Measurements from ENCODE around the gene RRP7A.
A peak's percentile ranks its signal among the peaks of the same experiment; 100 is the strongest.
"Not testable (repeated sequence)": the region's sequence is repeated elsewhere in the genome, so short reads cannot be mapped to it uniquely, and the experiment has no call there.

RRP7A gene, protein sequence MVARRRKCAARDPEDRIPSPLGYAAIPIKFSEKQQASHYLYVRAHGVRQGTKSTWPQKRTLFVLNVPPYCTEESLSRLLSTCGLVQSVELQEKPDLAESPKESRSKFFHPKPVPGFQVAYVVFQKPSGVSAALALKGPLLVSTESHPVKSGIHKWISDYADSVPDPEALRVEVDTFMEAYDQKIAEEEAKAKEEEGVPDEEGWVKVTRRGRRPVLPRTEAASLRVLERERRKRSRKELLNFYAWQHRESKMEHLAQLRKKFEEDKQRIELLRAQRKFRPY

DNA sequence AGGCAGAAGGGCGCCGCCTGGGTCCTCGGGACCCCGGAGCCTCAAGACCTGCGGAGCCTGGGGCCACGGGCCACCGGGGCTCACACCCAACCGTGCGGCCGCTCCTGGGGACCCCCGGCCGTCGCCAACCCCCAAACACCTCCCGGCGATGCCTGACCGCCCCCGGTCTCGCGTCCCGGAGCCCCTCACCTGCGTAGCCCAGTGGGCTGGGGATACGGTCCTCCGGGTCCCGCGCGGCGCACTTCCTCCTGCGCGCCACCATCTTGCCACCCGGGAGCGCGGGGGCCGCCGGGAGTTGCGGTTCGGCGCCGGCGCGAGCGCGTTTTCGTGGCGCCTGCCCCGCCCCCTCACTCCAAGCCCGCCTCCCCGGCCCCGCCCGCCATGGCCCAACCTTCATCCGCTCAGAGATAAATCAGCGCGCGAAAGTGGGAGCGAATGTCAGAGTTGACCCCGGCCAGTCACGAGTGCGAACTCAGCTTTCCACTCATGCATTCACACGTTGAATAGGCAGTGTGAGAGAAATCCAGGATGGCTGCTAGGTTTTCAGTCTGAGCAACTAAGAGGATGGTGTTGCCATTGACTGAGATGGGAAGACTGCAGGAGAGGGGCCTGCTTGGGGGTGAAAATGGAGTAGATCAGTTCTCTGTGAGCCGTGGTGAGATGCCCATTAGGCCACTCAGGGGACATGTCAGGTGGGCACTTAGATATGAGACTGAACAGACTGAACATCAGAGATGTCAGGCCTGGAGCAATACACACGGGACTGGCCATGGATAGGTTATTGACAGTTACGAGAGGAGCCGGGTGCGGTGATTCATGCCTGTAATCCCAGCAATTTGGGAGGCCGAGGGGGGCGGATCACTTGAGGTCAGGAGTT is at the start of gene RRP7A:
TSS of gene RRP7A (minus strand) at position 272 of the 877 bp plus-strand sequence. CDS start at position 262, 10 bp downstream.
- no peaks in the 10 kb centered on the region for H3K9me3 ChIP-seq (ENCODE audit: control insufficient read depth, low read depth, low read length)
- no peaks in the 10 kb centered on the region for H3K27me3 ChIP-seq (ENCODE audit: control insufficient read depth, insufficient read depth, low read length)
- H3K27ac ChIP-seq (ENCODE audit: low read length): no peak within 1 kb of the TSS
- H3K9ac ChIP-seq (ENCODE audit: low read length): peak within 1 kb of the TSS; percentile 77
- no peaks in the 10 kb centered on the region for H3K4me1 ChIP-seq (ENCODE audit: control insufficient read depth, low read depth, low read length)
- H3K4me3 ChIP-seq (ENCODE audit: low read length): peak within 1 kb of the TSS; percentile 70
- H3K36me3 ChIP-seq (ENCODE audit: control insufficient read depth, low read depth, low read length): peaks cover 15% of the 10 kb centered on the region

DNA sequence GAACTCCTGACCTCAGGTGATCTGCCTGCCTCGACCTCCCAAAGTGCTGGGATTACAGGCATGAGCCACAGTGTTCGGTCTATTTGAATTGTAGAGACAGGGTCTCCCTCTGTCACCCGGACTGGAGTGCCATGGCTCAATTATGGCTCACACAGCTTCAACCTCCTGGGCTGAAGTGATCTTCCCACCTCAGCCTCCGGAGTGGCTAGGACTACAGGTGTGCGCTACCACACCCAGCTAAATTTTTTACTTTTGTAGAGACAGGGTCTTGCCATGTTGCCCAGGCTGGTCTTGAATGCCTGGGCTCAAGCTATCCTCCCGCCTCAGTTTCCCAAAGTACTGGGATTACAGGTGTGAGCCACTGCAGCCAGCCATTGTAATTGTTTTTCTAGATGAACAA is 48.4 kb upstream of the RRP7A start:
- not testable (repeated sequence) for H3K27me3 ChIP-seq (ENCODE audit: control insufficient read depth, insufficient read depth, low read length); H3K9me3 ChIP-seq (ENCODE audit: control insufficient read depth, low read depth, low read length); H3K27ac ChIP-seq (ENCODE audit: low read length); H3K4me1 ChIP-seq (ENCODE audit: control insufficient read depth, low read depth, low read length); H3K36me3 ChIP-seq (ENCODE audit: control insufficient read depth, low read depth, low read length); H3K4me3 ChIP-seq (ENCODE audit: low read length); H3K9ac ChIP-seq (ENCODE audit: low read length)

DNA sequence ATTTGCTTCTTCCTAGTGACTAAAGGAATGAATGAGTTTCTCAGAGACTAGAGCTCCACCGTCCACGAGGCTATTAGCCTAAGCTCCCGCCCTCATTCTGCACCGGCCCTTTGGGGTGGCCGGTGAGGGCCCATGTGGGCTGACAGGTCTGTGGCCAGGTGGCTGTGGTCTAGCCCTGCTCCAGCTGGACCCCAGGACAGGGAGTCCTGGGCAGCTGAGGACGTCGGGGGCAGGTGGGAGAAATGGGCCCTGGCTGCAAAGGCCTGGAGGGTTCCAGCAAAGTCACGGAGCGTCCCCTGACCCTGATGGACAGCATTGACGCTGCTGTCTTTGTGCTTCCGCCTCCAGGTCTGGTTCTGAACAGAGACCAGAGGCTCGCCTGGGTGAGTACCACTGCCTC is 46.4 kb upstream of the RRP7A start:
- H3K4me1 ChIP-seq (ENCODE audit: control insufficient read depth, low read depth, low read length): no peaks in the 10 kb centered on the region
- no peak overlapping the region for H3K4me3 ChIP-seq (ENCODE audit: low read length)
- no peaks in the 10 kb centered on the region for H3K36me3 ChIP-seq (ENCODE audit: control insufficient read depth, low read depth, low read length)
- H3K27ac ChIP-seq (ENCODE audit: low read length): no peak overlapping the region
- H3K9me3 ChIP-seq (ENCODE audit: control insufficient read depth, low read depth, low read length): no peaks in the 10 kb centered on the region
- no peak overlapping the region for H3K9ac ChIP-seq (ENCODE audit: low read length)
- no peaks in the 10 kb centered on the region for H3K27me3 ChIP-seq (ENCODE audit: control insufficient read depth, insufficient read depth, low read length)

DNA sequence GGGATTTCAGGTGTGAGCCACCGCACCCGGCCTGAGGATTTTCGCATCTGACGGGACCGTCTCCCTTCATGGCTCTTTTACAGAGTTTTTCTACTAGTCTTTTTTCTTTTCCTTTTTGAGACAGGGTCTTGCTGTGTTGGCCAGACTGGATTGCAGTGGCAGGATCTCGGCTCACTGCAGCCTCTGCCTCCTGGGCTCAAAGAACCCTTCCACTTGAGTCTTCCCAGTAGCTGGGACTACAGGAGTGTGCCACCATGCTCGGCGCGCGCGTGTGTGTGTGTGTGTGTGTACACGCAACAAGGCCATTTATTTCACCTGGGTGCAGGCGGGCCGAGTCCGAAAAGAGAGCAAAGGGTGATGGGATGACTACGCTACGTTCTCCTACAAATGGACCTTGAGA is 45.1 kb upstream of the RRP7A start:
- Histone ChIP-seq H3K27me3 (ENCODE audit: control insufficient read depth, insufficient read depth, low read length) (peaks cover 7% of the 10 kb centered on the region), H3K36me3 (ENCODE audit: control insufficient read depth, low read depth, low read length) (no peaks in the 10 kb centered on the region), H3K27ac (ENCODE audit: low read length) (no peak overlapping the region), H3K9me3 (ENCODE audit: control insufficient read depth, low read depth, low read length) (no peaks in the 10 kb centered on the region), H3K9ac (ENCODE audit: low read length) (no peak overlapping the region), H3K4me1 (ENCODE audit: control insufficient read depth, low read depth, low read length) (no peaks in the 10 kb centered on the region), H3K4me3 (ENCODE audit: low read length) (no peak overlapping the region)

DNA sequence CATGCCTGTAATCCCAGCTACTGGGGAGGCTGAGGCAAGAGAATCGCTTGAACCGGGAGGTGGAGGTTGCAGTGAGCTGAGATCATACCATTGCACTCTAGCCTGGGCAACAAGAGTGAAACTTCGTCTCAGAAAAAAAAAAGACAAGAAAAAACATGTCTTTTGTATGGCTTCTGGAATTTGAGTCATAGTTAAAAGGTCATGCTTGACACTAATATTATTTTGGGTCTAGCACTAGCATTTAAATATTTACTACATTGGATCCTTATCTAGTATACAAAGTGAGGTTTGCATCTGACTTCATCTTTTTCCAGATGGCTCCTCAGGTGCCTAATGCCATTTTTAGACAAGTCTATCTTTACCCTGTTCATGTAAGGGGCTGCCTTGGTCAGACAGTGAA is 44.3 kb upstream of the RRP7A start:
- not testable (repeated sequence) for H3K9me3 ChIP-seq (ENCODE audit: control insufficient read depth, low read depth, low read length); H3K4me3 ChIP-seq (ENCODE audit: low read length); H3K36me3 ChIP-seq (ENCODE audit: control insufficient read depth, low read depth, low read length); H3K4me1 ChIP-seq (ENCODE audit: control insufficient read depth, low read depth, low read length); H3K27ac ChIP-seq (ENCODE audit: low read length); H3K27me3 ChIP-seq (ENCODE audit: control insufficient read depth, insufficient read depth, low read length); H3K9ac ChIP-seq (ENCODE audit: low read length)

DNA sequence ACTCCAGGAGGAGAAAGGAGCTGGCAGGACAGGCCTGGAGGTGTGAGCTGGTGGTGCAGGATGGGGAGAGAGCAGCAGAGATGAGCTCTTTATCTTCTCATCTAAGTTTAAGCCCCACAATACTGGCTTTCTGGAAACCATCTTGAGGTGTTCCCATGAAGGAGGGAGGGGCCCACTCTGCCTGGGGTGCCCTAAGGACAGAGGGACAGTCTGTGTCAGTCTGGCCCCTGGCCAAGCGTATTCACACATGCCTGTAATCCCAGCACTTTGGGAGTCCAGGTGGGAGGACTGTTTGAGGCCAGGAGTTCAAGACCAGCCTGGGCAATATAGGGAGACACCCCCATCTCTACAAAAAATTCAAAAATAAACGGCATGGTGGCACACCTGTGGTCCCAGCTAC is 43.1 kb upstream of the RRP7A start:
- Histone ChIP-seq H3K9me3 (ENCODE audit: control insufficient read depth, low read depth, low read length) (no peaks in the 10 kb centered on the region), H3K36me3 (ENCODE audit: control insufficient read depth, low read depth, low read length) (no peaks in the 10 kb centered on the region), H3K27ac (ENCODE audit: low read length) (no peak overlapping the region), H3K4me3 (ENCODE audit: low read length) (no peak overlapping the region), H3K9ac (ENCODE audit: low read length) (no peak overlapping the region), H3K4me1 (ENCODE audit: control insufficient read depth, low read depth, low read length) (no peaks in the 10 kb centered on the region), H3K27me3 (ENCODE audit: control insufficient read depth, insufficient read depth, low read length) (peaks cover 10% of the 10 kb centered on the region)

DNA sequence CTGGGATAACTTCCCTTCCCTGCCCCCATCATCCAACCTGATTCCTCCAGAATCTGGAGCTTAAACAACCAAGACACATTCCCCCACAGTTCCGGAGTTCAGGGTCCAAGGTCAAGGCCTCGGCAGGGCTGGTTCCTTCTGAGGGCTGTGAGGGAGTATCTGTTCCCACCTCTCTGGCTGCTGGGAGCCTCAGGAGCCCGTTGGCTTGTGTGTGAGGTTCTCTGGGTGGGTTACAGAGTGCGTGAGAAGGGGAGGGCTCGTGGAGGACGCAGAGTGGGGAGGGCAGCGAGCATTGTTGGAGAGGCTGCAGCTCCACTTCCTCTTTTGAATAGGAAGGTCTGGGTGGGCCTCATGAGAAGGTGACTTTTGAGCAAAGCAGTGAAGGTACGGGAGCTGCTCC is 42.7 kb upstream of the RRP7A start:
- H3K27me3 ChIP-seq (ENCODE audit: control insufficient read depth, insufficient read depth, low read length): peaks cover 10% of the 10 kb centered on the region
- H3K4me1 ChIP-seq (ENCODE audit: control insufficient read depth, low read depth, low read length): no peaks in the 10 kb centered on the region
- no peak overlapping the region for H3K27ac ChIP-seq (ENCODE audit: low read length)
- no peak overlapping the region for H3K4me3 ChIP-seq (ENCODE audit: low read length)
- H3K36me3 ChIP-seq (ENCODE audit: control insufficient read depth, low read depth, low read length): no peaks in the 10 kb centered on the region
- no peak overlapping the region for H3K9ac ChIP-seq (ENCODE audit: low read length)
- no peaks in the 10 kb centered on the region for H3K9me3 ChIP-seq (ENCODE audit: control insufficient read depth, low read depth, low read length)

DNA sequence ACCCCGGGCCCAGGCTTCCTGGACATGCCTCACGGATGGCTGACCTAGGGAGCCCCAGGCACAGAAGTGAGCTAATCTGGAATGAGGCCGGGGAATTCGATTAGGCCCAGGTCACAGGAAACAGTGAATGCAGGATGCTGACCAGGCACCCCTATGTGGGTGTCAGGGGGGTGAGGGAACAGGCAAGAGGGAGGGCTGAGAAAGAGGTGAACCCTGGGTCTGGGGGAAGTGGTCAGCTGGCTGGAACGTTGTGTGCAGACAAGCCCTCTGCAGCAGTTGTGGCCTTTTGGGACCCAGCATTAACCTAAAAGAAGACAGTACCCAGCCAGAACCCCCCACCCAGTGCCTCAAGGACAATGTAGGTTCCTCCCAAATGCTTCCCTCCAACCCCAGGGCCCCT is 42.3 kb upstream of the RRP7A start:
- Histone ChIP-seq H3K27ac (ENCODE audit: low read length) (no peak overlapping the region), H3K4me1 (ENCODE audit: control insufficient read depth, low read depth, low read length) (no peaks in the 10 kb centered on the region), H3K9me3 (ENCODE audit: control insufficient read depth, low read depth, low read length) (no peaks in the 10 kb centered on the region), H3K9ac (ENCODE audit: low read length) (no peak overlapping the region), H3K4me3 (ENCODE audit: low read length) (no peak overlapping the region), H3K36me3 (ENCODE audit: control insufficient read depth, low read depth, low read length) (no peaks in the 10 kb centered on the region), H3K27me3 (ENCODE audit: control insufficient read depth, insufficient read depth, low read length) (peaks cover 10% of the 10 kb centered on the region)

DNA sequence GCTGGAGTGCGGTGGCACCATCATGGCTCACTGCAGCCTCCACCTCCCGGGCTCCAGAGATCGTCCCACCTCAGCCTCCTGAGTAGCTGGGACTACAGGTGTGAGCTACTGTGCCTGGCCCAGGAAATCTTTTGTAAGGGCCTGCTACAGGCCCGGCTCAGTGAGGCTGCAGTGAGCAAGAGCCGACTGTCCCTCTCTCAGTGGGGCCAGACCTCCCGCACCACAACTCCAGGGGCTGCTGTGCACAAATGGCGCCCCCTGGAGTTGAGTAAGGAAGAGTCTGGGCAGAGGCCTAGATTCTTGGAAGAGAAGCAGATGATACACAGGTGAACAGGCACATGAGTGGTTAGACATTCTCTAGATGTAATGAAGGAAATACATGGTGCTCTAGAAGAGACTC is 41.2 kb upstream of the RRP7A start:
- H3K4me3 ChIP-seq (ENCODE audit: low read length): no peak overlapping the region
- no peaks in the 10 kb centered on the region for H3K4me1 ChIP-seq (ENCODE audit: control insufficient read depth, low read depth, low read length)
- peaks cover 10% of the 10 kb centered on the region for H3K27me3 ChIP-seq (ENCODE audit: control insufficient read depth, insufficient read depth, low read length)
- H3K9me3 ChIP-seq (ENCODE audit: control insufficient read depth, low read depth, low read length): no peaks in the 10 kb centered on the region
- no peak overlapping the region for H3K9ac ChIP-seq (ENCODE audit: low read length)
- H3K36me3 ChIP-seq (ENCODE audit: control insufficient read depth, low read depth, low read length): no peaks in the 10 kb centered on the region
- H3K27ac ChIP-seq (ENCODE audit: low read length): no peak overlapping the region

DNA sequence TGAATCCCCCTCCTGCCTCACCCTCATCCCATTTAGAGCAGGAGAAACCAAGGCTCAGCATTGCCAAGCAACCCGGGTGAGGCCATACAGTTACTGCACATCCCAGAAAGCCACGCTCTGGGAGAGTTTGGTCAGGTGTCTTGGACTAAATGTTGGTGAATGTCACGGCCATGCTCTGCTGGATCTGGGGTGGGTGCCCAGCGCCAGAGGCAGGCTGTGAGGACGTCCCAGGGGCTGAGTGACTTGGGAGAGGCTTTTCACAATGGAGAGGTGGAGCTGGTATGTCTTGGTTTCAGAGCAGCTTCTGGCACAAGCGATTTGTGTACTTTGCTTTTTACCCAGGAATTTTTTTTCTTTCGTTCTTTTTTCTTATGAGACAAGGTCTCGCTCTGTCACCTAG is 40.8 kb upstream of the RRP7A start:
- Histone ChIP-seq H3K27ac (ENCODE audit: low read length) (no peak overlapping the region), H3K36me3 (ENCODE audit: control insufficient read depth, low read depth, low read length) (no peaks in the 10 kb centered on the region), H3K9ac (ENCODE audit: low read length) (no peak overlapping the region), H3K27me3 (ENCODE audit: control insufficient read depth, insufficient read depth, low read length) (peaks cover 10% of the 10 kb centered on the region), H3K9me3 (ENCODE audit: control insufficient read depth, low read depth, low read length) (no peaks in the 10 kb centered on the region), H3K4me1 (ENCODE audit: control insufficient read depth, low read depth, low read length) (no peaks in the 10 kb centered on the region), H3K4me3 (ENCODE audit: low read length) (no peak overlapping the region)

DNA sequence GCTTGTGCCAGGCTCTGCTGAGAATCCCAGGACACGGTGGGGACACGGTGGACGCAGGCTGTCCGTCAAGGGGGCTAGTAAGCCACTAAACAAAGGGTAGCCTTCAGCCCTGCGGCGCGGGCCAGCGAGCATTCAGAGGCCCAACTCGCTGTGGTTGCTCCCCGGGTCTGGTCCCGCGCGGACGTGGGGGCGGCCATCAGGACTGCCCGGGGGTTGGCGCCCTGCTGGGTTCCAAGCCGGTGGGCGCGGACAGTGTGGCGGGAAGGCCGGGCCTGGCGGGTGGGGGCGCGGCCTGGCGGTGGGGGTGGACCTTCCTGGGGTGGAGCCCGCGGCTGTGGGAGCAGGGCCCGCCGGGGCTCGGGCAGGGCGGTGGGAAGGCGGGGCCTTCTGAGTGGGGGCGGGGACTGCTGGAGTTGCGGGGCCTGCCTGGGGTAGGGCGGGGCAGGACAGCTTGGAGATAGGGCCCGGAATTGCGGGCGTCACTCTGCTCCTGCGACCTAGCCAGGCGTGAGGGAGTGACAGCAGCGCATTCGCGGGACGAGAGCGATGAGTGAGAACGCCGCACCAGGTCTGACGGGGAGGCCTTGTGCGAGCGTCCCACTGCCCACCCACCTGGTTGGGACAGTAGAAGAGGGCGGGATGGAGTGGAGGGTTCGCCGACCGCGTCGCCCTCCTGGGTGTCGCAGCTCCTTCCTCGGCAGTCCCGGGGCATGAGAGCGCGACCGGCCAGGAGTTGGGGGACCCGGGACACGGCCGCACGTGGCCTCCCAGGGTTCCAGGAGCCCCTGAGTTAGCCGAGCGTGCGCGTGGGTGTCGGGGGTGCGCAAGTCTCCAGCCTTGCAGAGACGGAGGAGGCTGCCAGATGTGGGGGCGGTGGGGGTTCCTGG is 34.1 kb upstream of the RRP7A start, which contains the start of gene SERHL2:
TSS of gene SERHL2 (plus strand) at position 482 of the 887 bp plus-strand sequence. CDS start at position 547, 65 bp downstream.
- Histone ChIP-seq H3K27me3 (ENCODE audit: control insufficient read depth, insufficient read depth, low read length) (peaks cover 17% of the 10 kb centered on the region), H3K9me3 (ENCODE audit: control insufficient read depth, low read depth, low read length) (no peaks in the 10 kb centered on the region), H3K4me1 (ENCODE audit: control insufficient read depth, low read depth, low read length) (no peaks in the 10 kb centered on the region), H3K4me3 (ENCODE audit: low read length) (peak within 1 kb of the TSS; percentile 56), H3K9ac (ENCODE audit: low read length) (peak within 1 kb of the TSS; percentile 38), H3K27ac (ENCODE audit: low read length) (no peak within 1 kb of the TSS), H3K36me3 (ENCODE audit: control insufficient read depth, low read depth, low read length) (no peaks in the 10 kb centered on the region)

Measured in iPS-18a (cell line).